ENCODE results near the gene EXOC2. TPM values are rescaled to one million over a fixed set of nuclear protein-coding genes. Genes with fewer than 3 reads are reported as not detected.
A peak's percentile ranks its signal among the peaks of the same experiment; 100 is the strongest.

The EXOC2 gene
- total RNA-seq, 1 experiment from 2014 or later = 67.3 TPM

- DNase-seq (ENCODE audit: low read depth, low spot score) = peak; percentile 26
- in situ Hi-C loops (cut with HindIII; ENCODE audit: low pct_unique_long_range_greater_than_20kb, low sequenced_read_pairs) = no loop called here
Observed at GRCh38 chr6:452301-453067, 240.5 kb downstream of the EXOC2 start.

- no peak for DNase-seq (ENCODE audit: low read depth, low spot score)
Observed at GRCh38 chr6:451847-452246, 241.1 kb downstream of the EXOC2 start.

DNA sequence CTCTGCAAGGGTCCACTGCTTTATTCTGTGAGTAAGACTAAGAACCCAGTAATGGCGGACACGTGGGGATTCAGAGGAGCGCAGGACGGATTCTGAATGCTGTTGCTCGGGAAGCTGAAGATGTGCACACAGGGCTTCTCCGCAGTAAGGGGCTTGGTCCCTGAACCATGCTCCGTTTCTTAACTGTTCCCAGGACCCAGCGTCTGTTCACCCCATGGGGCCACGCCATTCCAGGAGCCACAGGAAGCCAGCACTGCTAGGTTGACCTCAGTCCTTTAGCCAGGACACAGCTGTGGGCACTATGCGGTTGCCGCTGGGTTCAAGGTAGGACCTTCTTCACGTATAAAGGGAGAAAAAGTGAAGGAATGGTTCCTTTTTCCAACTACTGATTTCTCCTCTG is 241.6 kb downstream of the EXOC2 start:
- in situ Hi-C loops (cut with HindIII; ENCODE audit: low pct_unique_long_range_greater_than_20kb, low sequenced_read_pairs) = no loop called here
- DNase-seq (ENCODE audit: low read depth, low spot score) = no peak

More at GRCh38 chr6:451847-452246, 241.1 kb downstream of the EXOC2 start:
- in situ Hi-C loops (cut with HindIII; ENCODE audit: low pct_unique_long_range_greater_than_20kb, low sequenced_read_pairs) = no loop called here

- no peak for DNase-seq (ENCODE audit: low read depth, low spot score)
- in situ Hi-C loops (cut with HindIII; ENCODE audit: low pct_unique_long_range_greater_than_20kb, low sequenced_read_pairs) = no loop called here
Observed at GRCh38 chr6:449486-450419, 243.2 kb downstream of the EXOC2 start.

DNA sequence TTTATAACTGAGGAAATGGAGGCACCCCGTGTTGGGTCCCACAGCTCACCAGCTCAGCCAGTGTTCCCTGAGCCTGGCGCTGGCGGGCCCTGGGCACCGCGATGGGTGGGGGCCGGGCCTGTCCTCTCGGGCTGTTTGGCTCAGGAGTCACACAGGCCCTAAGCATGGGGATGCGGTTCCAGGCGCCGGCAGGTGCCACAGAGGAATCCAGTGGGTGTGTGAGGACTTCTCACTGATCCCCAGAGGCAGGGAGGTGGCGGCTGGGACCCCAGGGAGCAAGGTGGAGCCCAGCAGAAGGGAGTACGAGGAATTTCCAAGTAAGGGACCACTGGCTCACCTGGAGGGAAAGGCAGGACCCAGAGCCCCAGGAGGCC is 243.9 kb downstream of the EXOC2 start:
- in situ Hi-C loops (cut with HindIII; ENCODE audit: low pct_unique_long_range_greater_than_20kb, low sequenced_read_pairs) = no loop called here
- DNase-seq (ENCODE audit: low read depth, low spot score) = no peak

DNA sequence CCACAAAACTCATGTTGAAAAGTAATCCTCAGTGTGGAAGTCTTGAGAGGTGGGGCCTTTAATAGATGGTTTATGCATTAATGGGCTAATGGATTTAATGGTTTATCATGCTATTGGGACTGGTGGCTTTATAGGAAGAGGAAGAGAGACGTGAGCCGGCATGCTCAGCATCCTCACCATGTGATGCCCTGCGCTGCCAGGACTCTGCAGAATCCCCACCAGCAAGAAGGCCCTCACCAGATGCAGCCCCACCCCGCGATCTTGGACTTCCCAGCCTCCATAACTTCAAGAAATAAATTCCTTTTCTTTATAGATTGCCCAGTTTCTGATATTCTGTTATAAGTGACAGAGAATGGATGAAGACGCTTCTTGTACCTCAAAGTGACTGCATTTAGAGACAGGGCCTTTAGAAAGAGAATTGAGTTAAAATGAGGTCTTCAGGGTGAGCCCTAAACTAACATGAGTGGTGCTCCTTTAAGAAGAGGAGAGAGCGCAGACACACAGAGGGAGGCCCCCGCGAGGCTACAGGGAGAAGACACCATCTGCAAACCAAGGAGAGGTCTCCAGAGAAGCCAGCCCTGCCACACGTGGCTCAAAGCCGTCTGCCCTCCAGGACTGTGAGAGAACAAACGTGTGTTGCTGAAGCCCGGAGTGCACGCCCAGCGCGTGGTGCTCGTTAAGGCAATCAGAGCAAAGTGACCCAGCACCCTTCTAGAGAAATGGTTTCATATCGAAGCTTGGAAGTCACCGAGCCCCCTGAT is 244.5 kb downstream of the EXOC2 start:
- DNase-seq (ENCODE audit: low read depth, low spot score) = no peak
- in situ Hi-C loops (cut with HindIII; ENCODE audit: low pct_unique_long_range_greater_than_20kb, low sequenced_read_pairs) = no loop called here

DNA sequence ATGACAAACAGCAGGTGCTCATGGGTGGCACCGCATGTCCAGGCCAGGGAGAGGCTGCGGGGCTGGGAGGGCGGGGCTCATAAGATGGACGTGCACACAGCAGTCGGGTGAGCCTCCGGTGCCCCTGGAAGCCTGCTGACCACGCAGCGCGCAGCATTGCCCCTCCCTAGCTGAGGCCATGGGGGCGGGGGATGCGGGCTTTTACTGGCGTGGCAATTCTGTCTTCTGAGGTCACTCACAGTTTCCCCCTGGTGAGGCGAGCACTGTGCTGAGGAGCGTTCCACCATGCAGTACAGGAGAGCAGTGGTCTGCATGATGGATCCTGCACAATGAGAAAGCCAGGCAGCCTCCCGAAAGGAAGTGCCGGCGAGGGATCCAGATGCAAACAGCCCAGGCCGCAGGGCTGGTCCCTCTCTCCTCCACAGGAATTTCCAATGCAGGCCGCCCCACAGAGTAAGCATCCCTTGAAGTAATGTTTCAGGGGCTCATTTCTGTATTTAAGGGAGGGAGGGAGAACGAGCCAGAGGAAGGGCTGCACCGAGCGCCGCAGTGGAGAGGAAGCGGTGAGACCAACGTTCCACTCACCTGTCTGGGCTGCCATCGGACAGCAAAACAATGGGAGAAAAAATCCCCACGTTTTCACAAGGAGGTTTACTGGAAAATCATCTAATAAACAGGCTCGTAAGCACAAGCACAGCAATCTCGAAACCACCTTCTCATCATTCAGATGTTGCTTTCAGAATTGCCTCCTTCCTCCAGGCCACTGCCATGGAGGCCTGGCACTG is 245.4 kb downstream of the EXOC2 start:
- in situ Hi-C loops (cut with HindIII; ENCODE audit: low pct_unique_long_range_greater_than_20kb, low sequenced_read_pairs) = no loop called here
- no peak for DNase-seq (ENCODE audit: low read depth, low spot score)

DNA sequence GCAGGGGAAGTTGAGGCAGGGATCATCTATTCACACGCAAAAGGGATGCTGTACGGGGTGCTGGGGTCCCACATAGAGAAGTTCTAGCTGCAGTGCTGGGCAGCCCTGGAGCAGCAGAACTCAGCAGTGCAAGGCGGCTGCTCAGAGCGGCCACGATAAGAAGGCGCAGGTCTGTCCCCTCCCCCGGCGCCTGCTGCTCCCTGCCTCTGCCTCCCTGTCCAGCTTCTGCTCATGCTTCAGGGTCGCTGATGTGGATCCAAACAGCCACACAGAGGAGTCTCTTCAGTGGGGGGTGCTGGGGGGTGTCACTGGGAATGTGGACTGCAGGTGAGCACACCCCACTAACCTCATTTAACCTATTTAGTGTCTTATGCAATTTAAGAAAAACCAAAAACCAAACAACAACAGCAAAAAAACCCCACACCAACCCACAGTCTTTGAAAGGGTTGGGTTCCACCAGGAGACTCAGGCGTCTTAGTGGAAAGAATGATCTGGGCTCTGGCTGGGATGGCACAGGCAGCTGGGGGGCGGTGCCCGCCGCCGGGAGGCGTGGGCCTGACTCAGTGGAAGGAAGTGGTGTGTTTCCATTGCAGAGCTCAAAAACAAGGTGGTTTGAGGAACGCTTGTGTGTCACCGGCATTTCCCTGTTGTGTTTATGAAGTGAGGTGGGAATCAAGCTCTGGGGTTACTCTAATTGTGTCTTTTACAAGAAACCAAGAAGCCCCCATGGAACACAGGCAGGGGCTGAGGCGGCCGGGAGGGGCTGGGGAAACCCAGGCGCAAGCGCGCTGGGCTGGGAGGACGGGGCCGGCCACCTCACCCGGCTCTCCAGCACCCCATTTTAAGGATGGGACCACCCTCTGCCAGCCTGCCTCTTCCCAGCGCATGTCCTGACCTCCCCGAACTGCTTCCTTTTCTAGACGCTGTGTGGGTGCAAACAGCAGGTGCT is 246.2 kb downstream of the EXOC2 start:
- DNase-seq (ENCODE audit: low read depth, low spot score) = no peak
- in situ Hi-C loops (cut with HindIII; ENCODE audit: low pct_unique_long_range_greater_than_20kb, low sequenced_read_pairs) = no loop called here

DNA sequence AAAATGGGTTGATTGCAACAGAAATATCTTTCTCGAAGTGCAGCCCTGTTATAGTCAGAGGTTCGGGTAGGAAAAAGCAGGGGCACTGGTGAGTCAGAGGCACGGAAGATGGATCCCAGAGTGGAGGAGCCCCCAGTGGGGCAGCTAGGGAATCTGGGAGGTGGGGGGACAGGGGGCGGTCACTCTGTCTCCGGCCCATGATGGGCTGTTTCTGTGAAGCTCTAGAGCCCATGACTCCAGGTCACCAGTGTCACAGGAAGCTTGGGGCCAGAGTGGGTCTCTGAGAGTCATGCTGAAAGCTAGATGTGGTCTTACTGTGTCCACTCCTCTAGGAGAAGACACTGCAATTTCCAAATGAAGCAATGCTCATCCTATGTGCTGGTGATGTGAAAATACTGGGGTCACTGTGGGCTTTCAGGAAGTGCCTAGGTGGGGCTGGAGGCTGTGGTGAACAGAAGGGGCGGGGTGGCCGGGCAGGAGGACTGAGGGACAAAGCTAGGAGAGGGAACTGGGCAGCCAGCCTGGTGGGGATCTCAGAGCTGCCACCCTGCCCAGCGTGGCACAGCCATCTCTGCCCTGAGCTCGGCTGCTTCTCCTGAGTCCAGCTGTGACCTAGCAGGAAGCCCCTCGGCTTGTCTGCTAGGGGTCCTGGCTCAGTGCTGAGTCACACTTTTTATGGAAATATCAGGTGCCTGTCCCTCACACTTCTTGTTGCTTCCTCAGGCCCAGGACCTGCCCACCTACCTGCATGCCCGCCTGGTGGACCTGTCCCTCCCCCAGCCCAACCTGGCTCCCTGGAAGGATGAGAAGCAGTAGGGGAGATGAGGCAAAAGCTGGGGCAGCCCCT is 247.1 kb downstream of the EXOC2 start:
- in situ Hi-C loops (cut with HindIII; ENCODE audit: low pct_unique_long_range_greater_than_20kb, low sequenced_read_pairs) = no loop called here
- DNase-seq (ENCODE audit: low read depth, low spot score) = no peak

DNA sequence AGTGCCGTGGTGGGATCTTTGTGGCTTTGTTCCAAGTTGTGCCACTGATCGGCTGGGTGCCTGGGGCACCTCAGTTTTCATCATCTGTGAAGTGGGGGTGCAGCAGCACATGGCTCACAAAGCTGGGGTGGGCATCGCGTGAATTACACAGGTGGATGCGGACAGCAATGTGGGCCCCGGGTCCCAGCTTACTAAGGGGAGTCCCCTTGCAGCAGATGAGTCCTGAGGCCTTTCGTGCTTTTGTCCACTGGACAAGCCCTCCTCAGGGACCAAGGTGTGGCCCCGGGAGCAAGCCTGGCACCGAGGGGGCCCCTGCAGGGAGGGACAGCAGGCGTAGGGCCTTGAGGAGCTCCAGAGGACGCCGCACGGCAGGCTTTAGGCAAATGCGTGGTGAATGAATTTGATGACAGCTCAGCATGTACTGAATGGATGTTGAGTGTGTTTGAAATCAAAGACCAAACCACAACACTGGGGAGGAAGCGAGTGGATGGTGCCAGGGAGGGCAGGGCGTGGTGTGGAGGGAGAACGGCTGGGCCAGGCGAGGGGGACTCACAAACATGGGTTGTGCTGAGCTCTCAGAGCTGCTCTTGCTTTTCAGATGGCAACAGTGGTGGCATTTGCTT is 248.2 kb downstream of the EXOC2 start:
- in situ Hi-C loops (cut with HindIII; ENCODE audit: low pct_unique_long_range_greater_than_20kb, low sequenced_read_pairs) = no loop called here
- no peak for DNase-seq (ENCODE audit: low read depth, low spot score)

- in situ Hi-C loops (cut with HindIII; ENCODE audit: low pct_unique_long_range_greater_than_20kb, low sequenced_read_pairs) = no loop called here
- no peak for DNase-seq (ENCODE audit: low read depth, low spot score)
Observed at GRCh38 chr6:443621-444159, 249.2 kb downstream of the EXOC2 start.

GRCh38 chr6:441126-441920 is 251.6 kb downstream of the EXOC2 start:
- DNase-seq (ENCODE audit: low read depth, low spot score) = no peak

DNA sequence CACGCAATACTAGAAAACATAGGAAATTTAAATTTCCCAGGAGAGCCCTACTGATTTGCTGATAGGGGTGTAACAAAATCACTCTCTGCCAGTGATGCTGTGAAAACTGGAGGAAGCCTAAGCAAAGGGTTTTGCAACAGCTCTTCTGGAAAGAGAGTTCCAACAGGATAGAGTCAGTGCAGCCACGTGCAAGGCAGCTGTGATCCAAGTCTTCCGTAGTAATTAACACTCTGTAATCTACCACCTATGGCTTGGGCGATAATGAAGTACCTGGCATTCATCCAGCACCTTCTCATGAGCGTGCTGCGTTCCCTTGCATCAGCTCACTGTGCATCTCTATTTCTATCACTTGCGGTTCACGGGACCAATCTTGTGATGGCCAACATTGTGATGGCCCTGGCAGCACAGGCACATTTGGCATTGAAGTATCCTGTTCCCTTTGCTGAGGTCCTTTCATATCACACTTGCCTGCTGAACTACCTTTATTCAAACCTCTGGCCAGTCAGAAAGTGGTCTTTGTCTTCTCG is 253.2 kb downstream of the EXOC2 start:
- no peak for DNase-seq (ENCODE audit: low read depth, low spot score)
- in situ Hi-C loops (cut with HindIII; ENCODE audit: low pct_unique_long_range_greater_than_20kb, low sequenced_read_pairs) = no loop called here

More at GRCh38 chr6:441126-441920, 251.6 kb downstream of the EXOC2 start:
- in situ Hi-C loops (cut with HindIII; ENCODE audit: low pct_unique_long_range_greater_than_20kb, low sequenced_read_pairs) = no loop called here

DNA sequence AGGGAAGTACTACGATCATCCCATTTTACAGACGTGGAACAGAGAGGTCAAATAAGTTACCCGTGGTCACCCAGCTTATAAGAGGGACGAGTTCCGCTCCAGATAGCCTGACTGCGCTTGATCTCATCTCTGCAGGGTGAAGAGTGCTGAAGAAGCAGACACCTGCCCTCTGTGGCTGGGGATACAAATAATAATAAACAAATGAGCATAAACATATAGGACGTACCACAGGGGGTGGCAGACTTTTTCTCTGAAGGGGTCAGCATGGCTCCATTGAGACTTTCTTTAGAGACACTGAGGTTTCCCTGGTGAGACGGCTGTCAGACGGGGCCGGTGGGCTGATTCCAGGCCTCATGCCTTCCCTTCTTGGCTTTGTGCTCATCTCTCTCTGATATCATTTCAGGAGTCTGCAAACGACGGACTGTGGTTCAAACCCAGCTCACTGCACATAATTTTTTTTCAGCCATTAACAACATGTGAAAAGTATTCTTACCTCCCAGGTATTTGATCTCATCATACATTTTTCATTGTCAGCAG is 254.2 kb downstream of the EXOC2 start:
- DNase-seq (ENCODE audit: low read depth, low spot score) = no peak

More for the DNA sequence above, 254.2 kb downstream of the EXOC2 start:
- in situ Hi-C loops (cut with HindIII; ENCODE audit: low pct_unique_long_range_greater_than_20kb, low sequenced_read_pairs) = no loop called here
